CMK (cell line): ENCODE measurements around the gene ZNF536.

Experiments used
- DNase-seq: peaks from one replicate; pipeline ENCODE4 v3.0.0-alpha.2; 2010; ENCODE audit warnings: low read depth

ZNF536 gene

GRCh38 chr19:30363073-30363472, 9.1 kb upstream of the ZNF536 start:
- DNase-seq = no peak

- no peak for DNase-seq
Observed at GRCh38 chr19:30364866-30365800, 7.1 kb upstream of the ZNF536 start.

- DNase-seq = no peak
Observed at GRCh38 chr19:30366282-30366681, 5.9 kb upstream of the ZNF536 start.

GRCh38 chr19:30367006-30367405, 5.2 kb upstream of the ZNF536 start:
- DNase-seq = no peak

GRCh38 chr19:30367421-30367820, 4.8 kb upstream of the ZNF536 start:
- DNase-seq = no peak

GRCh38 chr19:30369833-30370232, 2.4 kb upstream of the ZNF536 start:
- DNase-seq = no peak

- no peak for DNase-seq
Observed at GRCh38 chr19:30371161-30371836, 885 bp upstream of the ZNF536 start.

GRCh38 chr19:30373593-30373992, 1.4 kb downstream of the ZNF536 start:
- no peak for DNase-seq

GRCh38 chr19:30374539-30374864, 2.3 kb downstream of the ZNF536 start:
- no peak for DNase-seq

GRCh38 chr19:30374865-30375552, 2.8 kb downstream of the ZNF536 start:
- no peak for DNase-seq

GRCh38 chr19:30375553-30376031, 3.4 kb downstream of the ZNF536 start:
- DNase-seq = no peak

- no peak for DNase-seq
Observed at GRCh38 chr19:30376272-30376671, 4.1 kb downstream of the ZNF536 start.

GRCh38 chr19:30376826-30377425, 4.7 kb downstream of the ZNF536 start:
- DNase-seq = no peak

- no peak for DNase-seq
Observed at GRCh38 chr19:30378701-30379100, 6.5 kb downstream of the ZNF536 start.

- DNase-seq = no peak
Observed at GRCh38 chr19:30379841-30380610, 7.8 kb downstream of the ZNF536 start.

GRCh38 chr19:30381366-30381765, 9.2 kb downstream of the ZNF536 start:
- no peak for DNase-seq

GRCh38 chr19:30385174-30385573, 13.0 kb downstream of the ZNF536 start:
- no peak for DNase-seq

GRCh38 chr19:30385666-30386065, 13.5 kb downstream of the ZNF536 start:
- DNase-seq = no peak

- no peak for DNase-seq
Observed at GRCh38 chr19:30386551-30387143, 14.5 kb downstream of the ZNF536 start.

- DNase-seq = no peak
Observed at GRCh38 chr19:30387311-30388115, 15.3 kb downstream of the ZNF536 start.
